ENCODE data around the gene VPREB3. TPM values are rescaled to one million over a fixed set of nuclear protein-coding genes. Genes with fewer than 3 reads are reported as not detected.

Gene VPREB3
- total RNA-seq, 1 donor from 2014 or later: 0.92 TPM

GRCh38 chr22:23713696-23714595, 40.3 kb downstream of the VPREB3 start:
- peaks cover 16% of the 10 kb centered on the region for H3K36me3 Mint-ChIP-seq
- no peak for TF ChIP-seq CTCF (conservative IDR thresholded peaks at IDR 0.05)

GRCh38 chr22:23712256-23712655, 42.0 kb downstream of the VPREB3 start:
- no peak for DNase-seq (ENCODE audit: extremely low spot score, unreplicated experiment)
- Mint-ChIP-seq H3K27me3 (no peaks in the 10 kb centered on the region), H3K4me1 (ENCODE audit: unreplicated experiment) (peaks cover 1% of the 10 kb centered on the region), H3K27ac (no peak overlapping the region), H3K4me3 (no peak overlapping the region), H3K9me3 (no peaks in the 10 kb centered on the region), H3K36me3 (peaks cover 29% of the 10 kb centered on the region)
- TF ChIP-seq CTCF (conservative IDR thresholded peaks at IDR 0.05): no peak

More at GRCh38 chr22:23713696-23714595, 40.3 kb downstream of the VPREB3 start:
- peak overlapping the region; percentile 72 for H3K4me3 Mint-ChIP-seq
- H3K4me1 Mint-ChIP-seq (ENCODE audit: unreplicated experiment): peaks cover 5% of the 10 kb centered on the region
- no peak overlapping the region for H3K27ac Mint-ChIP-seq
- no peak for DNase-seq (ENCODE audit: extremely low spot score, unreplicated experiment)
- no peaks in the 10 kb centered on the region for H3K27me3 Mint-ChIP-seq
- no peaks in the 10 kb centered on the region for H3K9me3 Mint-ChIP-seq

- H3K4me1 Mint-ChIP-seq (ENCODE audit: unreplicated experiment): no peaks in the 10 kb centered on the region
- no peaks in the 10 kb centered on the region for H3K27me3 Mint-ChIP-seq
- no peaks in the 10 kb centered on the region for H3K9me3 Mint-ChIP-seq
- no peak overlapping the region for H3K4me3 Mint-ChIP-seq
- TF ChIP-seq CTCF (conservative IDR thresholded peaks at IDR 0.05): no peak
- no peak overlapping the region for H3K27ac Mint-ChIP-seq
- peaks cover 55% of the 10 kb centered on the region for H3K36me3 Mint-ChIP-seq
- no peak for DNase-seq (ENCODE audit: extremely low spot score, unreplicated experiment)
Observed at GRCh38 chr22:23709107-23709506, 45.1 kb downstream of the VPREB3 start.

GRCh38 chr22:23708270-23708669, 46.0 kb downstream of the VPREB3 start:
- peaks cover 55% of the 10 kb centered on the region for H3K36me3 Mint-ChIP-seq
- H3K27ac Mint-ChIP-seq: no peak overlapping the region
- no peak for TF ChIP-seq CTCF (conservative IDR thresholded peaks at IDR 0.05)
- DNase-seq (ENCODE audit: extremely low spot score, unreplicated experiment): no peak
- H3K9me3 Mint-ChIP-seq: no peaks in the 10 kb centered on the region
- H3K4me3 Mint-ChIP-seq: no peak overlapping the region
- H3K4me1 Mint-ChIP-seq (ENCODE audit: unreplicated experiment): no peaks in the 10 kb centered on the region
- no peaks in the 10 kb centered on the region for H3K27me3 Mint-ChIP-seq

- TF ChIP-seq CTCF (conservative IDR thresholded peaks at IDR 0.05): no peak
- Mint-ChIP-seq H3K36me3 (peaks cover 70% of the 10 kb centered on the region), H3K4me1 (ENCODE audit: unreplicated experiment) (peaks cover 6% of the 10 kb centered on the region), H3K4me3 (no peak overlapping the region), H3K27ac (no peak overlapping the region), H3K27me3 (no peaks in the 10 kb centered on the region), H3K9me3 (no peaks in the 10 kb centered on the region)
- DNase-seq (ENCODE audit: extremely low spot score, unreplicated experiment): no peak
Observed at GRCh38 chr22:23705358-23705757, 48.9 kb downstream of the VPREB3 start.

Measured in type B pancreatic cell (in vitro differentiated cells).